ENCODE measurements around the gene NCEH1.
"Not testable (repeated sequence)": the region's sequence is repeated elsewhere in the genome, so short reads cannot be mapped to it uniquely, and the experiment has no call there.

NCEH1 gene

GRCh38 chr3:172710664-172711453 lies at the start of gene NCEH1:
NCEH1 (minus strand) TSS chr3:172711067; CDS start chr3:172710984, 83 bp downstream.
- DNase-seq: peak; percentile 68

GRCh38 chr3:172760416-172760815 lies 49.5 kb upstream of the NCEH1 start:
- not testable (repeated sequence) for DNase-seq

DNA sequence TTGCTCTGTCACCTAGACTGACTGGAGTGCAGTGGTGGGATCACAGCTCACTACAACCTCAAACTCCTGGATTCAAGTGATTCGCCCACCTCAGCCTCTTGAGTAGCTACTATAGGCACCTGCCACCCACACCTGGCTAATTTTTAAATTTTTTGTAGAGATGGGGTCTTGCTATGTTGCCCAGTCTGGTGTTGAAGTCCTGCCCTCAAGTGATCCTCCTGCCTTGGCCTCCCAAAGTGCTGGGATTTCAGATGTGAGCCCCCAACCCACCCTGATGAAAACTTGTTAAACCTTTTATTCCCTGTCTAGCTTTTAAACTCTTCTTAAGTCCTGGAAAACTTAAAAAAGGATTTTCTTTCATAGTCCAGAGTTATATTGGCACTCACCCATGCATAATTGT lies 42.3 kb upstream of the NCEH1 start:
- no peak for DNase-seq

DNA sequence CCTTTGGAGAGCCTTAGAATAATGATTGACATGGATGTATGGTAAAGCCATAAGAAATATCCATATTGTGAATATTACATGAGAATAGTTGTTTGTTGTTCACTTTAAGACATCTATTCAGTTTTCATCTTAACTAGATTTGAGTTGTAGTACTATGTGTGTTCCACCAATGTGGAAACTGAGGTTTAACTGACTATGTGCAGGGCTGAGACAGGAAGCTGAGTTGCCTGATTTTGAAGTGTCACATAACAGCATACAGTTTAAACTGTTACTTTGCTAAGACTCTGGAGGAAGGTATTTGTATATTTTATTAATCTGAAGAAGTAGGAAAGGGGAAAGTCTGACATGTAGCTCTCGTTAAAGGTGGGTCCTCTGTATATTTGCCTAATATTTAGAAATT lies 41.8 kb upstream of the NCEH1 start:
- DNase-seq: no peak

GRCh38 chr3:172751175-172751704 lies 40.4 kb upstream of the NCEH1 start:
- no peak for DNase-seq

GRCh38 chr3:172750368-172751174 lies 39.7 kb upstream of the NCEH1 start, which contains the start of gene ECT2:
ECT2 (plus strand) TSS chr3:172750726; CDS start chr3:172754531, 3,805 bp downstream.
- DNase-seq: peak; percentile 95

GRCh38 chr3:172750069-172750367 lies 39.2 kb upstream of the NCEH1 start:
- DNase-seq: no peak

DNA sequence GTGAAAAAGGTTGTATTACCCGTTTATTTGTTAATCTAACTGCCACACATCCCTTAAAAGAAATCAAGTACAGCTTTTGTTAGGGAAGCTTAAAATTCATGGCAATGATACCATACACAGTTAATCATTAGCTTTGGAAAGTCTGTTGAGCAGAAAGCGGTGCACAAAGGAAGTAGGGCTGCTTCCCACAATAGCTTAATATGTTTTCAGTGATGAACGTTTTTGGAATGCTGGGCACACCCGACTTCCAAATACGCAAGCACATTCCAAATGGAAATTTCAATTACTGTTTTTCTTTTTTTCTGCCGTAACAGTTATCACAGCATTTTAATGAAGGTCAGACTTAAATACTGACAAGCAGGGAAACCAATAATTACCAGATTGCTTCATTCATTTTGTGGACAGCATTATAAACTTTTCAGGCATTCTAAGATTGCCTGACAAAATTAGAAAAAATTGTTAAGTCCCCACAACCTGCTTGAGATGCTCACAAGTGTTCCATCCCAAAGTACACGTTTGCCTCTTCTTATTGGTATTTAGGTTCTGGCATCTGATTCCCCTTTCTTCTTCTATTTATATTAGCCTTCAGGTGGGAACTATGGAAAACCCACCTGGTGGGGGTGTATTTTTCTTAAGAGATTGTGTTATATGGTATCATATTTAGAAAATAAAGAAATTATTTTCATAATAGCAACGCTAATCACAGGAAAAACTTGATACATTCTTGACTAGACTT lies 38.5 kb upstream of the NCEH1 start:
- no peak for DNase-seq

DNA sequence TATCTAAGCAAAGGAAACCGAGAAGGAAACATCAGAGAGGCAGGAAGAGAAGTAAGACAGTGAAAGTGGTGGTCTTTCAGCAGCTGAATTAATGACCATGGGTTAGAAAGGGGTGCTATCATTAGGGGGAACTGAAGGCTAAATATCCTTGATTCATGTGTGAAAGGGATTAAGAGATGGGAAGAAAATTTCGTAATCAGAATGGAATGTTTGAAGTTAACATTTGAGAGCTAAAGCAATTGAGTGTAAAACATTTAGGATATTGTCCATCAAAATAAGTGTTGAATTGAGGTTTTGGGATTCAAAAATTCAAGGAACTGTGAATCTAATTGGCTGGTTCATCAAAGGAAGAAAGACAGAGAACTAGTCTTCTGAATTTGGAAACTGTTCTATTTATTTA lies 35.6 kb upstream of the NCEH1 start:
- no peak for DNase-seq

GRCh38 chr3:172739462-172739861 lies 28.6 kb upstream of the NCEH1 start:
- DNase-seq: no peak

- DNase-seq: no peak
Observed at GRCh38 chr3:172735014-172735413, 24.1 kb upstream of the NCEH1 start.

GRCh38 chr3:172726380-172726779 lies 15.5 kb upstream of the NCEH1 start:
- DNase-seq: no peak

DNA sequence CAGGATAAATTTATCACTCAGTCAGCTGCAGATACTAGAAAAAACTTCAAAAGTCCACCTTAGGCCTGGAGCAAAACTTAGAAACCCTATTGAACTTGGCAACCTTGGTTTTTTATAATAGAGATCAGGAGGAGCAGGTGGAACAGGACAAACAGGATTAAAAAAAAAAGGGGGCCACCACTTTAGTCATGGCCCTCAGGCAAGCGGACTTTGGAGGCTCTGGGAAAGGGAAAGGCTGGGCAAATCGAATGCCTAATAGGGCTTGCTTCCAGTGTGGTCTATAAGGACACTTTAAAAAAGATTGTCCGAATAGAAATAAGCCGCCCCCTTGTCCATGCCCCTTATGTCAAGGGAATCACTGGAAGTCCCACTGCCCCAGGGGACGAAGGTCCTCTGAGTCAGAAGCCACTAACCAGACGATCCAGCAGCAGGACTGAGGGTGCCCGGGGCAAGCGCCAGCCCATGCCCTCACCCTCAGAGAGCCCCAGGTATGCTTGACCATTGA lies 11.7 kb upstream of the NCEH1 start:
- DNase-seq: not testable (repeated sequence)

- DNase-seq: no peak
Observed at GRCh38 chr3:172717493-172718088, 6.7 kb upstream of the NCEH1 start.

DNA sequence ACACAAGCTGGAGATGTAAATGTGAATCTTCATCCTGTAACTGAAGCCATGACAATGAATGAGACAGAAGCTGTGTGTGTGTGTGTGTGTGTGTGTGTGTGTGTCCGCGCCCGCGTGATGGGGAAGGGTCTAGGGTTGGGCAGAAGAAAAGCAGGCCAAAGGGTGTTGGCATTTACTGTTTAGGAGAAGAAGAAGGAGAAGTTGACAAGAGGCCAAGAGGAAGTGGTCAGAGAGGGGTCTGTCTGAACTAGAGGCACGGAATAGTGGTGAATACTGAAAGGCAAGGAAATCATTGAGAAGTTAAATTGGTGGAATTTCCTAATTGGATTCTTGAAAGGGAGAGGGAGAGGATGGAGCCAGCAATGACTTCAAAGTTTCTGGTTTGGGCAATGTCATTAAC lies 5.6 kb upstream of the NCEH1 start:
- DNase-seq: no peak

DNA sequence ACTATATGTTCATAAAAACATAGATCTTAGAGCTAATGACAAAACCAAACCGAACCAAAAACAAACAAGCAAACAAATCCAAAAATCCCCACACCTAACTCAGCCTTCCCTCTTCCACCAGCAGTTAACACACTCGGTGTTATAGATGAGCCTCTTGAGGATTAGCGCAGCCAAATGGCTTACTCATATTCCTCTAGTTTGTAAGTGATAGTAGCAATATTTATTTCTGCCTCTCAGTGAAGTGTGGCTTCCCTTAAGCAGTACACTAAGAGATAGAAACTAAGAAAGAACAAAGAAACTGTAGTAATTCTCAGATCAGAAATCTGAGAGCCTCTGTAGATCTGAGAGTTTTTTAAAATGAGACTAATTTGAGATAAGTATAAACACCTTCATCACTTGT lies 2.4 kb upstream of the NCEH1 start:
- no peak for DNase-seq

DNA sequence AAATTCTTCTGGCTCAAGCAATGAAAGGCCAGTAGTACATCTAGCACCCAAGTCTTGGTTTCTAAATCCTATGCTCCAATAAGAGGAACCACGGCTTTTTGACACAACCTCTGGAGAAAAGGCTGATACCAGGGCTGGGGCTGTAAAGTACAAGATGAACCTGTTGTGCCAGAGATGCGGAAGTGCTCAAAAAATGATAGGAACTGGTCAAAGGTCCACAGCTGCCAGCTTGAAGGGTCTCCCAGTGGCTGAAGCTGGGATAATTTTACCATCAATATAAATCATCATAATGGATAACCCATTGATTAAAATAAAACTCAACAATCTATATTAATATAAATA lies 558 bp upstream of the NCEH1 start:
- DNase-seq: no peak

DNA sequence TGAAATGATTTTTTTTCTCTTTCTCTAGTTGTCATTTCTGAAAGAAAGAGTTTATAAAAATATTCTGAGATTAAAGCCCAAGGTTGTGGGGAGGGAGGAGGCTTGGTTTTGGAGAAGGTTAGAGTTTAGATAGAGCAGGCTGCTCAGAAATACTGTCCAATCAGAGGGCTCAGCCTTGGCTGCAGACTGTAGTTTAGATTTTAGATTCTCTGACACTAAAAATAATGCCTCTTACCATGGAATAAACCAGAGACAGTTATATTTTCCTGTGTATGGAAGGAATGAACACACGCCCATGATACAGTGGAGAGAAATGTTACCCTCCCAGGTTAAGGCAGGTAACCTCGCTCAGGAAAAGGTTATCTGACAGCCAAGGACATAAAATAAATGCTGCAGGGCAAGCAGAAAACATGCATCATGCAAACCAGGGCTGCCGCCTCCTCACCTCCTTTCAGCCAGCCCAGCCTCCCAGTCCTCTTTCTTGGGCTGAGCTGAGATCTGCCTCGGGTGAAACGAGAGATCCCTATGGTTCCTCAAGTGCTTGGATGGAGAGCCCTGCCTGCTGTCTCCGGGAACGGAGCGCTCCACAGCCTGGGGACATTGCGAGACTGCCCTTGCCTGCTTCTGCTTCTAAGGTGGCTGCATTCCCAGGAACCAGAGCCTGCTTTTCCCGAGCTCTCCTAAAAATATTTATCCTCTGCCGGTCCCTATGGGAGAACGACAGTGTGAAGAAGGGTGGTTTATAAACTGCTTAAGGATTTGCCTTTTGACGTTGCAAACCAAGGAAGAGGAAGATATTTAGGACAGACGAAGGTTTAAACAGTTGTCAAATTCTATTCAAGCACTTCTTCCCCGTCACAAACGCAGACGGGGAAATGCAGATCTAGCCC lies 848 bp downstream of the NCEH1 start:
- peak; percentile 19 for DNase-seq

DNA sequence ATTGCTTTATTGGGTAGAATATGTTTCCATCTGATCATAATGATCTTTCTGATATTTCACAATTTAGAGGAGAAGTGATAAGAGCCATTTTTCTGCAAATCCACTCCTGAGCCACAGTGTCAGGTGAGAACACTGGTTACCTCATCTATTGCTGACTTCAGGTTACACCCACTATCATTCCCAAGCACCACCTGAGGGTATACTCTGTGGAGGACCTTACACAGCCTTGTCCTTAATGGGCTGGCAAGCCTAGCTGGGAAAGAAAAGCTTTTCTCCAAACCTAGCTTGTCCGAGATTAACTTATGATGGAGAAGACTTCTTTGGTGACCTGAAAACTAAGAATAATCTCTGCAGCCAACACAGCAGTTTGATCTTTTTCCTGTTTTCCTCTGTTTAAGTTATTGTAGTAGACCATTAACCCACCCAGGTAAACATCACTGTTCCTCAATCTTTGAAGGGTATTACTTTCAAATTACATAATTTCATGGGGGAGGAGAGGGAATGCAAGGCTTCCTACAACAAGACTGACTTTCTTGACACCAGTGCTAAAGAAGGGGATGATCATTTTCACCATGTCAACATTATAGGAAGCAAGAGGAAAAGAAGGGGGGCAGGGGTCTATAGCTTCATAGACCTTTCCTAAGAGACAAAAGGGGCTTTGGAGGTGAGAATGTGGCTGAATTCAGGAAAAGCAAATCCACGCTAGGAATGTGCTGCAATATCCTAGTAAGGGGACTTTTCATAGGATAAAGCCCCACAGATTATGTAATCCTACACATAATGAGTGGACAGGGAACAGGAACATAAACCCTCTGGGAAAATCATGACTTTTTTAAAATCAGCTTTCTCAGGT lies 1.7 kb downstream of the NCEH1 start:
- DNase-seq: no peak

GRCh38 chr3:172707967-172708366 lies 2.9 kb downstream of the NCEH1 start:
- no peak for DNase-seq

GRCh38 chr3:172707030-172707429 lies 3.8 kb downstream of the NCEH1 start:
- DNase-seq: no peak
